Measurements from ENCODE around the gene CYBB.
A peak's percentile ranks its signal among the peaks of the same experiment; 100 is the strongest.
"Not testable (repeated sequence)": the region's sequence is repeated elsewhere in the genome, so short reads cannot be mapped to it uniquely, and the experiment has no call there.

Gene CYBB

DNA sequence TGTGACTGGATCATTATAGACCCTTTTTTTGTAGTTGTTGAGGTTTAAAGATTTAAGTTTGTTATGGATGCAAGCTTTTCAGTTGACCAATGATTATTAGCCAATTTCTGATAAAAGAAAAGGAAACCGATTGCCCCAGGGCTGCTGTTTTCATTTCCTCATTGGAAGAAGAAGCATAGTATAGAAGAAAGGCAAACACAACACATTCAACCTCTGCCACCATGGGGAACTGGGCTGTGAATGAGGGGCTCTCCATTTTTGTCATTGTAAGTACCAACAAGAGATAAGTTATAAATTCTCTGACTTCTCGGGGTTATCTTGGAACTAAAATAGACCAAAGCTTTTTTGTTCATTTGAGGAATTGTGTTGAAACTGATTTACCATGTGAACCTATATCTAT is at the start of gene CYBB:
Gene CYBB (plus strand): TSS at position 203 of the 400 bp plus-strand sequence. CDS start 19 bp downstream, at position 222.
- no peak for DNase-seq

DNA sequence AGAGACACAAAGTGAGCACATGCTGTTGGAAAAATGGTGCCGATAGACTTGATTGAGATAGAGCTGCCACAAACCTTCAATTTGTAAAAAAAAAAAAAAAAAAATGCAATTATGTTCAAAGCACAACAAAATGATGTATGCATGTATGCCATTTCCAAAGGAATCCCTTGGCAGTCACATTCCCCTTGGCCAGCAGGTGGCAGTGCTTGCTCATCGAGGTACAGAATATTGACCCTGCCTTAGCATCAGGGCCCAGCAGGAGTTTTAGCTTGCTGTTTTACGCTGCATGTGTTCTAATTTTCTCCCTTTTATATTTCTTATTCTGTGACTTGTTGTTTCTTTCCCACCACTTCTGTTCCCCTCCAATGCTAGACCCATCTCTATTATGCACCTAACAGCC is 34.5 kb upstream of the CYBB start:
- DNase-seq, result peak; percentile 65

GRCh38 chrX:37745835-37746217 is 34.0 kb upstream of the CYBB start:
- DNase-seq, result no peak

- DNase-seq, result peak; percentile 34
Measured at GRCh38 chrX:37746218-37746941, 33.5 kb upstream of the CYBB start.

GRCh38 chrX:37746951-37747350 is 32.9 kb upstream of the CYBB start:
- no peak for DNase-seq

DNA sequence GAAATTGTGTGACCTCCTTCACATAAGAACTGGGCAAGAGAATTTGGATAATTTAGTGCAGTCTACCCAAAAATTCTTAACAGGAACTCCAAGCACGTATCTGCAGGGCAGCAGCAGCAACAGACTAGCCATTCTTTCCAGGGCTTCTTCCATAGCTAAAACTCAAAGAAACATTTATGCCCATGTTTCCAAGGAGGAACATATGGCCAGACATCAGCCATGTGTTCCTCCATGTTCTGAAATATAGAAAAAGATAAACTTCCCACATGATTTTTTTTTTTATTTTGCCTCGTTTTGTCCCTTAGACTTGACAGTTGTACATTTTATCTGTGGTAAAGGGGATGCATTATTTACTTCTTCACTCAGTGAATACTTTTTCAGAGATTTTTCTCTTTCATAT is 27.6 kb upstream of the CYBB start:
- DNase-seq, result no peak

DNA sequence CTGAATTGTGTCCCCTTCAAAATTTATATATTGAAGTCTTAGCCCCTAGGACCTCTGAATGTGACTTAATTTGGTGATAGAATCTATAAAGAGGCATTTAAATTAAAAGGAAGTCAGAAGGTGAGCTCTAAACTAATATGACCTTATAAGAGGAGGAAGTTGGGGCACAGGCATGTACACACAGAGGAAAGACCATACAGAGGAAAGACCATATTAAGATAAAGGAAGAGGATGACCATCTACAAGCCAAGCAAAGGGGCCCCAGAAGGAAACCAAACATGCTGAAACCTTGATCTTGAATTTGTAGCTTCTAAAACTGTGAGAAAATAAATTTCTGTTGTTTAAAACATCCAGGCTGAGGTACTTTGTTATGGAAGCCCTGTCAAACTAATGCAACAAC is 26.9 kb upstream of the CYBB start:
- no peak for DNase-seq

DNA sequence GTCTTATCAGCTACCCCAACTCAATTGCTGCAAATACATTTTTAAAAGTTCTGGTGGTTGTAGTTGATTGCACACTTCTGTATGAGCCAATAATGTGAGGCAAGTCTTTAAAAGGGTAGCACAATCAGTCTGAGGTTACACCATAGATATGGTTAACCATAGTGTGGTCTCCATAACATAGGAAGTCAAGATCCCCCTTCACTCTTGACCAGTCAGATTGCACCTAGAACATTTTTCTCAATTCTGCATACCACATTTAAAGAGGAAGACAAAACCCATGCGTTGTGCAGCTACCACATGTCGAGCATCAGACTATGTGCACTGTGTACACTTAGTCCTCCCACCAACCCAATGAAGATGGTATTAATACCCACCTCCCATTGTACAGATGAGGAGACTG is 26.5 kb upstream of the CYBB start:
- no peak for DNase-seq

GRCh38 chrX:37754516-37754915 is 25.3 kb upstream of the CYBB start:
- no peak for DNase-seq

DNA sequence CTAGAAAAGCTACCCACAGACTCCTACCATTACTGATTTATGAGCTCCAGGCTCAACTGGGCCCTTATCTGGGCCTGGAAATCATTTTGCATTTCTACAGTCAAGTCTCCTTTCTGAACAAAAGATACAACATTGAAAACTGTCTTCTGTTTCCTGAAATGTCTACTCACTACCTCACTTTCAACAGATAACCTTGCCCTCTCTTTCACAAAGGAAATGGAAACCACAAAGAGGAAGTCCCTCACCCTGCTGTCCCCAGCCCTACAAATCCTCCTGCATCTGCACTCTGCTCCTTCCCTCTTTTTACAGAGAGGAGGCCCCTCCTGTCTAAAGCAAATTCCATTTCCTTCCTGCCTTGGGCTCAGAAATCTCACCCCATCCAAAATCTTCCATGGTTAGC is 24.8 kb upstream of the CYBB start:
- DNase-seq, result no peak

DNA sequence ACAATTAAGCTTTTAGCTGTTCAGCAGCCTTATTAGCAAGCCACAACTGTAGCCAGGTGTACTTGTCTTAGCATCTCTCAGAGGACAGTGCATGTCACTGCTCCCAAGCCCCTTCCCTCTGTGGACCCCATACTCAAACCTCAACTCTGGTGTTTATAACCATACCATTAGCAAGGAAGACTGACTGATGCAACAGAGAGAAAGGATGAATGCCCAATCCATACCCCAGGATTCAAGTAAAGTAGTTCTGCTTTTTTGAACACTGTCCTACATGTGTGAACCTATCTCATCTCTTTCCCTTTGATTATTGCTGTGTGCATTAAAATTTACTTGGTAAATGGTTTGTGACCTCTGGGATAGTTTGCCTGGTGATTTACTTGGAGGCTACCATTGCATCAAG is 22.8 kb upstream of the CYBB start:
- no peak for DNase-seq

- no peak for DNase-seq
Measured at GRCh38 chrX:37759351-37759750, 20.5 kb upstream of the CYBB start.

- no peak for DNase-seq
Measured at GRCh38 chrX:37759878-37760418, 19.9 kb upstream of the CYBB start.

DNA sequence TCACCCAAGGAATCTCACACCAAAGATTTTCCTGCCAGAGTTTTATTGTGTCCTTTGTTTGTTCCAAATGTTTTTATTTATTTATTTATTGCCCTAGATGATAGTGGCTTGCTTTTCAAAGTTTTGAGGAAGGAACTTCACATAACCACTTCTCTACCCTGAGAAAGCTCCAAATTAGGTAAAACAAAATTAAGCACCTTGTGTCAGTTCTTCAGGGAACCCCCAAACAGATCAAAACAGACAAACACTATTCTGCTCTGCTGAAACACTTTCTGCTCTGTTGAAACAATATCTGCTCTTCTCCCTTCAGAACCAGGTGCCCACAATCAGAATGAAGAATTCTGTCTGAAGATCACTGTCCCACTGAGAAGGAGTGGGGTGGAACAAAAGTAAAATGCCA is 16.5 kb upstream of the CYBB start:
- DNase-seq, result no peak

GRCh38 chrX:37765507-37765906 is 14.4 kb upstream of the CYBB start:
- no peak for DNase-seq

- DNase-seq, result no peak
Measured at GRCh38 chrX:37767430-37767829, 12.4 kb upstream of the CYBB start.

GRCh38 chrX:37768866-37769265 is 11.0 kb upstream of the CYBB start:
- DNase-seq, result not testable (repeated sequence)

DNA sequence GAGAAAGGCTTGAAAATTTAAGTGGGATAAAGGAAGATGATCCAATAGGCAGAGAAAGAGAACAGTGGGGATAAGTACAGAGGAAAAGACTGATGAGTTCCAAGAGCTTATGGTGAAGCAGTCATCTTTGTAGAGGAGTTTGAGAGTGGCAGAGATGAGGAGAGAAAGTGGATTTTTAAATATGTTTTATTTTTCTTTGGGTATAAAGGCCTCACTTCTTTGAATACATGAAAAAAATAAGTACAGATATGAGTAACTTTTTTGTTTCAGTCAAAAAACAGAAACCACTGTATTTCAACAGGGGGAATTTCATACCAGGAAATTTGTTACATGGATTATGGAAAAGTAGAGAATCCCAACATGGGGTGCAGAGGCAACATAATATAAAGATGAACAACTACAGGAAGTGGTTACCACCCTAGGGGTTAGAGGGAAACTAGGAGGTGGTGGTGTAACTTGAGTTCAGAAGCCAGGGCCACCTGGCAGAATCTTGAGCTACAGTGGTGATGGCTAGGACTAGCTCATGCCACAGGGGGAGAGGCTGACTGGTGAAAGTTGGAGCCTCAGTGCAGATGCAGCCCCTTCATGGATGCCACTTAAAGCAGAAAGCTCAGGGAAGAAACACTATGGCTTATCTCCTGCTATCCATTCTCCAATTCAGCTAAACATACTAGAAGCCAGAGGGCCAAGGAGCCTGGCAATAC is 3.4 kb upstream of the CYBB start:
- DNase-seq, result no peak

GRCh38 chrX:37776987-37777325 is 2.9 kb upstream of the CYBB start:
- DNase-seq, result no peak

- DNase-seq, result no peak
Measured at GRCh38 chrX:37781081-37781480, 1.2 kb downstream of the CYBB start.

DNA sequence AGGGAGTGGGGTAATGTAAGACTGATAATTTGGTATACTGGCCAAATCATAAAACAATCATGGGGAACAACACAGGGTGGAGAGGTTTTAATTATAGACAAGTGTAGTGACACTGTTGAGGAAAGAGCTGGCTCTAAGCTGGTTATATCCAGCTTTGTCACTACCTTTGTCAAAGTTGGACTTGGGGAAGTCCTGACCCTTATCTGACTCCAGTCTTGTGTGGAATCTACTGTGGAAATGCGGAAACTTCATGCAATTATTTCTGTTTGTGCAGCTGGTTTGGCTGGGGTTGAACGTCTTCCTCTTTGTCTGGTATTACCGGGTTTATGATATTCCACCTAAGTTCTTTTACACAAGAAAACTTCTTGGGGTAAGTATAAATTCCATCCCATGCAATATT is 2.0 kb downstream of the CYBB start:
- no peak for DNase-seq

DNA sequence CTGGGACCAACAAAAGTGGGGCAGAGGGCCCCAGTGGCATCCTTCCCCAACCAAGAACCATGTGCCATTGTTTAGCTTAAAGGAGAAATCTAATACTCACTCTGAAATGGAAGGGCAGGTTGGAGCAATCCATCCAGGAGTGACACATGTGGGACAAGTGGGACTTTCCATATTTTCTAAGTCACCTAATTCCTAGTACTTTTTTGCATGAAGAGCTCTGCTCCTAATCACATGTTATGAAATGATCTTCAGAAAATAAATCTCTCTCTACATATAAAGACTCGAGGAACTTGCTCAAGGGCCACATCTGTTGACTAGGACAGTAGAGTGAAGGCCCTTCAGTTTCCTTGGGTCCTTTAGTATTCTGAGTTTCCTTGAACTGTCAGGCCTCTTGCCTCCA is 2.5 kb downstream of the CYBB start:
- no peak for DNase-seq

- no peak for DNase-seq
Measured at GRCh38 chrX:37783305-37783704, 3.4 kb downstream of the CYBB start.

- DNase-seq, result no peak
Measured at GRCh38 chrX:37785569-37785968, 5.7 kb downstream of the CYBB start.
